ENCODE data around the gene PSIP1.

- TF ChIP-seq ELK1 (IDR thresholded peaks at IDR 0.05; ENCODE audit: borderline replicate concordance, low read depth, low read length) (no peak), FOS (IDR thresholded peaks at IDR 0.05; ENCODE audit: low read depth, low read length) (no peak), CTCF (conservative IDR thresholded peaks at IDR 0.05; ENCODE audit: low read depth, low read length) (no peak), POLR2A (IDR thresholded peaks at IDR 0.05; ENCODE audit: low read depth, low read length) (no peak)
Measured at GRCh38 chr9:15468145-15468544, 42.6 kb downstream of the PSIP1 start.
